ENCODE data around the gene SIRT5.

DNA sequence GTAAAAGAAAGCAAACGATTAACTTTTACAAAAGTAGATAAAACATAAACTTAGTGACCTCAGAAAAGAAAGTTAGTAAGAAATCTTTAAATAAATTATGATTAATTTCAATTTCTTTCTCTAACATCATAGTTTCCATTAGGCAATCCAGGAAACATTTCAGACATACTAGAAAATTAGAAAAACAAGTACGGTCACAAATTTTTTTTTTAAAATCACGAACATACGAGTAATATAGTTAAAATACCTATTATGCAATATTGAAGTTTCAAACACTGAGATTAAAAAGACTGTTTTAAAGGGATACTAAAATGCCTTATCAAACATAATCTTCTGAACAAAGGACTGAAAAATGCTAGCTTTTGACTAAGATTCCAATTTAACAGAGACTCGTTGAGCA, 66.9 kb downstream of the SIRT5 start:
- TF ChIP-seq, protein P1, sequence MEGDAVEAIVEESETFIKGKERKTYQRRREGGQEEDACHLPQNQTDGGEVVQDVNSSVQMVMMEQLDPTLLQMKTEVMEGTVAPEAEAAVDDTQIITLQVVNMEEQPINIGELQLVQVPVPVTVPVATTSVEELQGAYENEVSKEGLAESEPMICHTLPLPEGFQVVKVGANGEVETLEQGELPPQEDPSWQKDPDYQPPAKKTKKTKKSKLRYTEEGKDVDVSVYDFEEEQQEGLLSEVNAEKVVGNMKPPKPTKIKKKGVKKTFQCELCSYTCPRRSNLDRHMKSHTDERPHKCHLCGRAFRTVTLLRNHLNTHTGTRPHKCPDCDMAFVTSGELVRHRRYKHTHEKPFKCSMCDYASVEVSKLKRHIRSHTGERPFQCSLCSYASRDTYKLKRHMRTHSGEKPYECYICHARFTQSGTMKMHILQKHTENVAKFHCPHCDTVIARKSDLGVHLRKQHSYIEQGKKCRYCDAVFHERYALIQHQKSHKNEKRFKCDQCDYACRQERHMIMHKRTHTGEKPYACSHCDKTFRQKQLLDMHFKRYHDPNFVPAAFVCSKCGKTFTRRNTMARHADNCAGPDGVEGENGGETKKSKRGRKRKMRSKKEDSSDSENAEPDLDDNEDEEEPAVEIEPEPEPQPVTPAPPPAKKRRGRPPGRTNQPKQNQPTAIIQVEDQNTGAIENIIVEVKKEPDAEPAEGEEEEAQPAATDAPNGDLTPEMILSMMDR (IDR thresholded peaks at IDR 0.05) = no peak
- TF ChIP-seq POLR2A (IDR thresholded peaks at IDR 0.05) = no peak
